Fibroblast of skin of scalp (primary cell): Measurements from ENCODE around the gene LILRB5.
A peak's percentile ranks its signal among the peaks of the same experiment; 100 is the strongest.
"Not testable (repeated sequence)": the region's sequence is repeated elsewhere in the genome, so short reads cannot be mapped to it uniquely, and the experiment has no call there.

Experiments
- DNase-seq: peaks from one replicate; pipeline ENCODE4 v3.0.0-alpha.2; 2013

The LILRB5 gene

GRCh38 chr19:54242234-54242633 lies 14.8 kb downstream of the LILRB5 start:
- not testable (repeated sequence) for DNase-seq

GRCh38 chr19:54240372-54241336 lies 16.4 kb downstream of the LILRB5 start:
- not testable (repeated sequence) for DNase-seq

- DNase-seq, result not testable (repeated sequence)
Measured at GRCh38 chr19:54239491-54240371, 17.3 kb downstream of the LILRB5 start.

GRCh38 chr19:54233941-54234340 lies 23.1 kb downstream of the LILRB5 start:
- DNase-seq, result no peak

GRCh38 chr19:54231077-54231931 lies 25.8 kb downstream of the LILRB5 start:
- peak; percentile 74 for DNase-seq

- no peak for DNase-seq
Measured at GRCh38 chr19:54230031-54230430, 27.0 kb downstream of the LILRB5 start.

- no peak for DNase-seq
Measured at GRCh38 chr19:54229146-54229545, 27.9 kb downstream of the LILRB5 start.

- DNase-seq, result not testable (repeated sequence)
Measured at GRCh38 chr19:54224619-54225018, 32.5 kb downstream of the LILRB5 start.

GRCh38 chr19:54223937-54224281 lies 33.2 kb downstream of the LILRB5 start:
- not testable (repeated sequence) for DNase-seq

- not testable (repeated sequence) for DNase-seq
Measured at GRCh38 chr19:54223277-54223936, 33.7 kb downstream of the LILRB5 start.

- DNase-seq, result not testable (repeated sequence)
Measured at GRCh38 chr19:54222474-54223276, 34.4 kb downstream of the LILRB5 start, which contains the start of gene LILRB3. Gene LILRB3 (minus strand): TSS chr19:54223007. CDS start chr19:54222976, 31 bp downstream.

GRCh38 chr19:54221947-54222346 lies 35.1 kb downstream of the LILRB5 start:
- DNase-seq, result not testable (repeated sequence)

- not testable (repeated sequence) for DNase-seq
Measured at GRCh38 chr19:54219702-54220101, 37.4 kb downstream of the LILRB5 start.

GRCh38 chr19:54218960-54219661 lies 38.0 kb downstream of the LILRB5 start:
- no peak for DNase-seq

- DNase-seq, result no peak
Measured at GRCh38 chr19:54218259-54218658, 38.8 kb downstream of the LILRB5 start.

GRCh38 chr19:54217517-54218247 lies 39.4 kb downstream of the LILRB5 start:
- DNase-seq, result not testable (repeated sequence)

- DNase-seq, result no peak
Measured at GRCh38 chr19:54216869-54217268, 40.2 kb downstream of the LILRB5 start.

GRCh38 chr19:54214734-54215133 lies 42.3 kb downstream of the LILRB5 start:
- not testable (repeated sequence) for DNase-seq

- not testable (repeated sequence) for DNase-seq
Measured at GRCh38 chr19:54214217-54214616, 42.9 kb downstream of the LILRB5 start.
